ENCODE data around the gene ARMCX6. TPM values are rescaled to one million over a fixed set of nuclear protein-coding genes. Genes with fewer than 3 reads are reported as not detected.

ARMCX6 gene
- total and polyA plus RNA-seq, 5 donors from 2014 or later: 33.6 to 42.4 (median 39.5) TPM

Other genes with a start within 250 kb of the ARMCX6 start
- 2.7 TPM for gene BTK, start 231.8 kb downstream of the ARMCX6 start, total RNA-seq
- under 1 TPM in 3 of 4 donors, not detected in 1; 0.10 to 0.24 (median 0.11) TPM for gene BTK, start 231.8 kb downstream of the ARMCX6 start, polyA plus RNA-seq
- 174 TPM for gene RPL36A, start 227.0 kb downstream of the ARMCX6 start, total RNA-seq
- gene RPL36A, start 227.0 kb downstream of the ARMCX6 start, polyA plus RNA-seq: 1,000 to 10,000 TPM; 1,463 to 2,189 (median 1,912) TPM
- gene GLA, start 210.1 kb downstream of the ARMCX6 start, total RNA-seq: 32.7 TPM
- 10 to 100 TPM; 10.7 to 15.6 (median 12.6) TPM for gene GLA, start 210.1 kb downstream of the ARMCX6 start, polyA plus RNA-seq
- 44.1 TPM for gene HNRNPH2, start 209.8 kb downstream of the ARMCX6 start, total RNA-seq
- 10 to 100 TPM; 86.4 to 98.6 (median 91.5) TPM for gene HNRNPH2, start 209.8 kb downstream of the ARMCX6 start, polyA plus RNA-seq
- 8.6 TPM for gene ARMCX4, start 132.5 kb downstream of the ARMCX6 start, total RNA-seq
- gene ARMCX4, start 132.5 kb downstream of the ARMCX6 start, polyA plus RNA-seq: 1 to 10 TPM in 1 of 4 donors, under 1 TPM in 1, not detected in 2; 0.20 to 1.7 TPM
- gene ARMCX1, start 67.5 kb downstream of the ARMCX6 start, total RNA-seq: 0.64 TPM
- gene ARMCX1, start 67.5 kb downstream of the ARMCX6 start, polyA plus RNA-seq: under 1 TPM in 3 of 4 donors, not detected in 1; 0.14 to 0.61 (median 0.18) TPM
- gene ARMCX3, start 5.2 kb upstream of the ARMCX6 start, total RNA-seq: 52.9 TPM
- gene ARMCX3, start 5.2 kb upstream of the ARMCX6 start, polyA plus RNA-seq: 10 to 100 TPM; 16.2 to 27.1 (median 19.5) TPM
- 1.4 TPM for gene ARMCX2, start 41.9 kb upstream of the ARMCX6 start, total RNA-seq
- 1 to 10 TPM in 2 of 4 donors, under 1 TPM in 2; 0.10 to 1.9 (median 1.4) TPM for gene ARMCX2, start 41.9 kb upstream of the ARMCX6 start, polyA plus RNA-seq